Vagina (tissue), 2 donors: ENCODE measurements around the gene R3HDM2.

Experiments
- POLR2A ChIP-seq, 2 donors: fragments of 450-650 bp; IDR thresholded peaks; one replicate each; pipeline ENCODE4 v1.6.1; 2017; ENCODE audit warnings: antibody characterized with exemption in 2 of 2, mild to moderate bottlenecking in 2 of 2, moderate library complexity in 2 of 2
- POLR2AphosphoS5 ChIP-seq, 2 donors: sonication (generic); formaldehyde crosslinking; IDR thresholded peaks; one replicate each; pipeline ENCODE4 v1.9.0; 2017; ENCODE audit warnings: antibody characterized with exemption in 2 of 2, mild to moderate bottlenecking in 2 of 2, low read depth in 1 of 2; ENCODE audit not compliant: insufficient read depth in 1 of 2
- TF ChIP-seq, protein P1 (sequence below), 3 experiments: fragments of 450-650 bp in 2 of 3; fragments of 200-600 bp in 1 of 3; sonication (generic) in 1 of 3; IDR thresholded peaks; one replicate each; pipeline ENCODE4 v1.5.1; 2017 to 2019; ENCODE audit warnings: antibody characterized with exemption in 3 of 3, mild to moderate bottlenecking in 2 of 3, moderate library complexity in 2 of 3

DNA sequence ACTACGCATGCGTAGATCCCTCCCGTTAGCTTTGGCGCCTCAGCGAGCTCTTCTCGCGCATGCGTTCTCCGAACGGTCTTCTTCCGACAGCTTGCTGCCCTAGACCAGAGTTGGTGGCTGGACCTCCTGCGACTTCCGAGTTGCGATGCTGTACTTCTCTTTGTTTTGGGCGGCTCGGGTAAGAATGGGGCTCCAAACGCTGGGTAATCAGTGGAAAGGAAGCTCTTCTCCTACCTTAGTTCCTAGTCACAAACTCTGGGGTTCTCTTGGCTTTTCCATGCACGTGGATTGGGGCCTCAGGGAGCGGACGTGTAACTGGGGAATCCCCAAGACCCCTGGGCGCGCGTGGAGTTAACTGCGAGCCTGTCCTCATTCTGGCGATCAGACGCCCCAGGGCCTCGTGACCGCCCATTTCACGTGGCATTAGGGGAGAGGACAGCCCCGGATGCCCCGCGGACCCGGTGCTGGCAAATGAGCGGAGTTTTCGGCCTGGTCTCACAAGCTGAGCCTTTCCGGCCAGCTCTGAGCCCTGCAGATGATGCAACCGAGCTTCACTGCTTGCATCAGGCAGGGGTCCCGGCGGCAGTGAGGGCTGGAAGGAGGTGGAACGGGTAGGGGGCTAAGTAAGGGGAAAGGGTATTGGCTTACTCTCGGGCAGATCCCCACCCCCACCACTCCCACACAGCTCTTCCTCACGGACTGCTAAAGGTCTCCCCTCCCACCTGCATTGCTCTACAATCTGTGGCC lies 201.0 kb downstream of the R3HDM2 start, which contains the start of gene SHMT2:
- TF ChIP-seq POLR2A (IDR thresholded peaks at IDR 0.05) = no peak
- TF ChIP-seq, protein P1, sequence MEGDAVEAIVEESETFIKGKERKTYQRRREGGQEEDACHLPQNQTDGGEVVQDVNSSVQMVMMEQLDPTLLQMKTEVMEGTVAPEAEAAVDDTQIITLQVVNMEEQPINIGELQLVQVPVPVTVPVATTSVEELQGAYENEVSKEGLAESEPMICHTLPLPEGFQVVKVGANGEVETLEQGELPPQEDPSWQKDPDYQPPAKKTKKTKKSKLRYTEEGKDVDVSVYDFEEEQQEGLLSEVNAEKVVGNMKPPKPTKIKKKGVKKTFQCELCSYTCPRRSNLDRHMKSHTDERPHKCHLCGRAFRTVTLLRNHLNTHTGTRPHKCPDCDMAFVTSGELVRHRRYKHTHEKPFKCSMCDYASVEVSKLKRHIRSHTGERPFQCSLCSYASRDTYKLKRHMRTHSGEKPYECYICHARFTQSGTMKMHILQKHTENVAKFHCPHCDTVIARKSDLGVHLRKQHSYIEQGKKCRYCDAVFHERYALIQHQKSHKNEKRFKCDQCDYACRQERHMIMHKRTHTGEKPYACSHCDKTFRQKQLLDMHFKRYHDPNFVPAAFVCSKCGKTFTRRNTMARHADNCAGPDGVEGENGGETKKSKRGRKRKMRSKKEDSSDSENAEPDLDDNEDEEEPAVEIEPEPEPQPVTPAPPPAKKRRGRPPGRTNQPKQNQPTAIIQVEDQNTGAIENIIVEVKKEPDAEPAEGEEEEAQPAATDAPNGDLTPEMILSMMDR (IDR thresholded peaks at IDR 0.05) = peak in 1 of 3 experiments; percentile 37
- TF ChIP-seq POLR2AphosphoS5 (IDR thresholded peaks at IDR 0.05; ENCODE audit: insufficient read depth in 1 of 2, low read depth in 1 of 2) = peak; percentile 75 to 96
